NCI-H526 treated with DMSO at 0.1 percent for 48 hours (cell line): ENCODE measurements around the gene GOLGA6D.
"Not testable (repeated sequence)": the region's sequence is repeated elsewhere in the genome, so short reads cannot be mapped to it uniquely, and the experiment has no call there.

ENCODE experiments used
- DNase-seq: peaks from one replicate; lab custom pipeline; 2025; lab: John Stamatoyannopoulos, UW

Gene GOLGA6D

DNA sequence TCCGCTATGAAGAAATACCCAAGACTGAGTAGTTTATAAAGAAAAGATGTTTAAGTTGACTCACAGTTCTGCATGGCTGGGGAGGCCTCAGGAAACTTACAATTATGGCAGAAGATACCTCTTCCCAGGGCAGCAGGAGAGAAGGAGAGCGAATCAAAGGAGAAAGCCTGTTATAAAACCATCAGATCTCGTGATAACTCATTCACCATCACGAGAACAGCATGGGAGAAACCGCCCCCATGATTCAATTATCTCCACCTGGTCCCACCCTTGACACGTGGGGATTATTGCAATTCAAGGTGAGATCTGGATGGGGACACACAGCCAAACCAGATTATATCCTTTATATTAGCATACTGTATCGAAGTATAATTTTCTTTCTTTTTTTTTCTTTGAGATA, 49.5 kb downstream of the GOLGA6D start:
- DNase-seq = not testable (repeated sequence)

DNA sequence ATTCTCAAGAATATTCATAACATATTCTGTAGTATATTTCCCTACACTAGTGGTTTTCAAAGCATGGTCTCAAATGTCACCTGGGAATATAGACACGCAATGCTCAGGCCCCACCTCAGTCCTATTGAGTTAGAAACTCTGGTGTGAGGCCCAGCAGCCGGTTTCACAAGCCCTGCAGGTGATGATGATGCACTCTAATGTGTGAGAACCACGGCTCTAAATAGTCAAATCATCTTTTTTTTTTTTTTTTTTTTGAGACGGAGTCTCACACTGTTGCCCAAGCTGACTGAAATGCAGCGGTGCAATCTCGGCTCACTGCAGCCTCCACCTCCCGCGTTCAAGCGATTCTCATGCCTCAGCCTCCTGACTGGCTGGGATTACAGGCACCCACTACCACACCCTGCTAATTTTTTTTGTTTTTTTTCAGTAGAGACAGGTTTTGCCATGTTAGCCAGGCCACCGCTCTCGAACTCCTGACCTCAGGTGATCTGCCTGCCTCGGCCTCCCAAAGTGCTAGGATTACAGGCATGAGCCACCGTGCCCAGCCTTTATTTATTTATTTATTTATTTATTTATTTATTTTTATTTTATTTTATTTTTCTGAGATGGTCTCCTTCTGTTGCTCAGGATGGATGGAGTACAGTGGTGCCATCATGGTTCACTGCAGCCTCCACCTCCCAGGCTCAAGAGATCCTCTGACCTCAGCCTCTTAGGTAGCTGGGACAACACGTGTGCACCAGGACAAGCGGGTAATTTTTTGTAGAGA, 51.2 kb downstream of the GOLGA6D start:
- not testable (repeated sequence) for DNase-seq

DNA sequence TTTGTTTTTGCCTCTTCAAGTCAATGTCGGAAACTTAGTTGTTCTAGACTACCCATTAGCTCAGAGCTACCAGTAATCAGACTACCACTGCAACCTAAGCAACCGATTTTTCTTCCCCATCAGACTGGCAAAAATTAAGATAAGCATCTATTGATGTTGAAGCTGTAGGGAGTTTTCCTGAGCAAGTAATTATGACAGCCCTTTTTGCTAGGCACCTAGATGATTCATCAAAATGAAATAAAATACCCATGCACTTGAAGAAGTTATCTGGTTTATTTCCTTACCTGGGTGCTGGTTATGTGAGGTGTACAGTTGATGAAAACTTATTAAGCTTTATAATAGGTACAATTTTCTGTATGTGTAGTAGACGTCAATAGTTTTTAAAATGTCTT, 52.7 kb downstream of the GOLGA6D start:
- DNase-seq = no peak

DNA sequence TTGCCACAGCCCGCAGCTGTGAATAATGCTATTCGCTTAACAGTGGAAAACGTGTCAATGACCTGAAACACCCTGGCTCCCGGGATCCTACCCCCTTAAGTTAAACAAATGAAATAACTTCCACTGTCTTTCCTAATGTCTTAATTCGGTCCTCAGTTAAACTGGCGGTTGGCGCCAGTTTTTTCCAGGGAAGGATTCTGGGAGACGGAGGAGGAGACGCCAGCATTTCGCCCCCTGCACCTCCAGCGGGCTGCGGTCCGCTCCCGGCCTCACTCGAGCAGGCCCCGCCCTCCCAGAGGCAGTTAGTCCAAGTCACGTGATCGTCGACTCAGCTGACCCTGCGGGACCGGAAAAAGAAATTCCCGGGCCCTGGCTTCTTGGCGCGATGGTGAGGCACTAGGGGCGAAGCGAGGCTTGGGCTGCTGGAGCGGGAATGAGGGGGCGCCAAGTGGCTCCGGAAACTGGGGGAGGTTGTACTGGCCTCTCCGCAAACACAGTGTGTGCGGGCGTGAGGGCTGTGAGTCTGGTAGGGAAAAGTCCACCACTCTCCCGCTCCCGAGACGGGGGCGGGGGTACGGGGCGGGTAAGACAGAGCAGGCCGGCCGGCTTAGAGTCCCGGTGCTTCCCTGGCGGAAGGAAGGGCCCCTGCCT, 53.2 kb downstream of the GOLGA6D start, which contains the start of gene COMMD4:
Gene COMMD4 (plus strand): TSS at position 359 of the 651 bp plus-strand sequence. CDS start 27 bp downstream, at position 386.
- DNase-seq = peak; percentile 86

DNA sequence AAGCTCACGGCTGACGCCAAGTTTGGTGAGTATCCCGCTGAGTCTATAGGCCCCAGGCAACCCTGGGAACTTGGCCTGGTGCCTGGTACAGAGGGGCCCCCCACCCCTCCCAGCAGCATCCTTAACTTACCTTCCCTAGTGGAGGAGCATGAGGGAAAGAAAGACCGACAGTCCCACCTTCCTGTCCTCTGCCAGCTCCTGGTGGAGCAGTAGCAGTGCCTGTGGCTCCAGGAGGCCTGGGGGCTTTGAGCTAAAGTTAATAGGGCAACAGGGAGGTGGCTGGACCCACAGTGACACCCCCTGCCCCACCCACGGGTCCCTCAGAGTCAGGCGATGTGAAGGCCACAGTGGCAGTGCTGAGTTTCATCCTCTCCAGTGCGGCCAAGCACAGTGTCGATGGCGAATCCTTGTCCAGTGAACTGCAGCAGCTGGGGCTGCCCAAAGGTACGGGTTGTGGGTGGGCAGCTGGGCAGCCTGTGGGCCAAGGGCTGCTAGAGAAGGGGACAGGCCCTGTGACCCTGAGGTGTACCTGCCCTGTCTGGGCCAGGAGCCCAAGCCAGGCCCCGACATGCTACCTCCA, 56.1 kb downstream of the GOLGA6D start:
- no peak for DNase-seq

DNA sequence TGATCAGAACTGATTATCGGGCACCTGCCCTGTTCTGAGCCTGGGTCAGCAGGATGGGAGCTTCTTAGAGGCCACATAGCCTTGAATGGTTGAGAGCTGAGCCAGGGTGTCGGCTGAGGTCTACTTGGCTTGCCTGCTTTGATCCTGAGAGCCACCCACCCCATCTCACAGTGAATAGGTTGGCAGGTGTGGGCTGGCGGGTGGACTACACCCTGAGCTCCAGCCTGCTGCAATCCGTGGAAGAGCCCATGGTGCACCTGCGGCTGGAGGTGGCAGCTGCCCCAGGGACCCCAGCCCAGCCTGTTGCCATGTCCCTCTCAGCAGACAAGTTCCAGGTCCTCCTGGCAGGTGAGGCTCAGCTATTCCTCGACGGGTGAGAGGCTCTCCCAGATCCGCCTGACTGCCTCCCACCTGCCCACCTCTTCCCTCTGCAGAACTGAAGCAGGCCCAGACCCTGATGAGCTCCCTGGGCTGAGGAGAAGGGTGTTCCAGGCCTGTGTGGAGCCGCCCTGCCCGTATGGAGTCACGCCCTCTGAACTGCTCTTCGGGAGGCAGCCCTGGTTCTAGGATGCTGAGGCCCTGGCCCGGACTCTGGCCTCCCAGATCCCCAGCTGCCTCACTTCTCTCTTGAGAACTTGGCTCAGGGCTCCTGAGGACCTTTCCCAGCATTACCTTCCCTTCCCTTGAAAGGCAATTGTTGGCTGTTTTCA, 57.1 kb downstream of the GOLGA6D start:
- no peak for DNase-seq

DNA sequence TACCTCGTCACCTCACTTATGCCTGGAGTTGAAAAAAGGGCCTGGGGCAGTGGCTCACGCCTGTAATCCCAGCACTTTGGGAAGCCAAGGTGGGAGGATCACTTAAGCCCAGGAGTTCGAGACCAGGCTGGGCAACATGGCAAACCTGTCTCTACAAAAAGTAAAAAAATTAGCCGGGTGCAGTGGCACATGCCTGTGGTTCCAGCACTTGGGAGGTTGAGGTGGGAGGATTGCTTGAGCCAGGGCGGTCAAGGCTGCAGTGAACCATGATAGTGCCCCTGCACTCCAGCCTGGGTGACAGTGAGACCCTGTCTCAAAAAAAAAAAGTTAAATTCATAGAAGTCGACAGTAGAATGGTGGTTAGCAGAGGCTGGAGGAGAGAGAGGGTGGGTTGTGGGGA, 59.6 kb downstream of the GOLGA6D start:
- no peak for DNase-seq

DNA sequence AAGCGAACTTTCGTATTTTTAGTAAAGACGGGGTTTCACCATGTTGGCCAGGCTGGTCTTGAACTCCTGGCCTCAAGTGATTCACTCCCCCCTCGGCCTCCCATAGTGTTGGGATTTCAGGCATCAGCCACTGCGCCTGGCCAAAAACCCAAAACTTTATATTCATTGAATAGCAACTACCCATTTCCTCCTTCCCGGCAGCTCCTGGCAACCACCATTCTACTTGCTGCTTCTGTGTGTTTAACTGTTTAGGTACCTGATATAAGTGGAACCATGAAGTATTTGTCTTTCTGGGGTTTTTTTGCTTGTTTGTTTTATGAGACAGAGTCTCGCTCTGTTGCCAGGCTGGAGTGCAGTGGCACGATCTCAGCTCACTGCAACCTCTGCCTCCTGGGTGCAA, 61.3 kb downstream of the GOLGA6D start:
- not testable (repeated sequence) for DNase-seq
